GM21381 (cell line): ENCODE results near the gene CMTM4.
"Not testable (repeated sequence)": the region's sequence is repeated elsewhere in the genome, so short reads cannot be mapped to it uniquely, and the experiment has no call there.

ENCODE experiments used
- ATAC-seq: cut with Tn5 transposase; IDR thresholded peaks from one replicate; pipeline ENCODE4 v1.9.1; 2021; ENCODE audit warnings: mild to moderate bottlenecking, moderate library complexity; ENCODE audit not compliant: unreplicated experiment

CMTM4 gene

GRCh38 chr16:66676599-66676998 is 19.9 kb downstream of the CMTM4 start:
- ATAC-seq: no peak

- no peak for ATAC-seq
Observed at GRCh38 chr16:66673691-66674090, 22.9 kb downstream of the CMTM4 start.

GRCh38 chr16:66670691-66671388 is 25.7 kb downstream of the CMTM4 start:
- no peak for ATAC-seq

GRCh38 chr16:66668777-66669444 is 27.6 kb downstream of the CMTM4 start:
- ATAC-seq: no peak

- ATAC-seq: no peak
Observed at GRCh38 chr16:66667944-66668343, 28.6 kb downstream of the CMTM4 start.

- ATAC-seq: no peak
Observed at GRCh38 chr16:66662445-66663194, 33.9 kb downstream of the CMTM4 start.

- not testable (repeated sequence) for ATAC-seq
Observed at GRCh38 chr16:66661671-66662346, 34.7 kb downstream of the CMTM4 start.

GRCh38 chr16:66661210-66661560 is 35.4 kb downstream of the CMTM4 start:
- ATAC-seq: no peak

GRCh38 chr16:66660422-66661209 is 35.9 kb downstream of the CMTM4 start:
- no peak for ATAC-seq

- no peak for ATAC-seq
Observed at GRCh38 chr16:66658860-66659190, 37.7 kb downstream of the CMTM4 start.

GRCh38 chr16:66658143-66658859 is 38.2 kb downstream of the CMTM4 start:
- no peak for ATAC-seq

- ATAC-seq: no peak
Observed at GRCh38 chr16:66656547-66656946, 40.0 kb downstream of the CMTM4 start.

GRCh38 chr16:66653581-66654350 is 42.8 kb downstream of the CMTM4 start:
- no peak for ATAC-seq

GRCh38 chr16:66652661-66653360 is 43.7 kb downstream of the CMTM4 start:
- ATAC-seq: no peak

- ATAC-seq: no peak
Observed at GRCh38 chr16:66651965-66652364, 44.6 kb downstream of the CMTM4 start.

GRCh38 chr16:66651474-66651765 is 45.1 kb downstream of the CMTM4 start:
- ATAC-seq: no peak

- peak; percentile 89 for ATAC-seq
Observed at GRCh38 chr16:66650707-66651473, 45.7 kb downstream of the CMTM4 start.

GRCh38 chr16:66649636-66650205 is 46.8 kb downstream of the CMTM4 start:
- ATAC-seq: no peak
